CD4-positive, alpha-beta T cell treated with Interferon alpha-2 for 1 hour (primary cell): Measurements from ENCODE around the gene LONRF2.

ENCODE experiments used
- DNase-seq, 2 donors: peaks; one replicate each; pipeline ENCODE4 v3.0.0-alpha.2; 2020 to 2022

The LONRF2 gene

DNA sequence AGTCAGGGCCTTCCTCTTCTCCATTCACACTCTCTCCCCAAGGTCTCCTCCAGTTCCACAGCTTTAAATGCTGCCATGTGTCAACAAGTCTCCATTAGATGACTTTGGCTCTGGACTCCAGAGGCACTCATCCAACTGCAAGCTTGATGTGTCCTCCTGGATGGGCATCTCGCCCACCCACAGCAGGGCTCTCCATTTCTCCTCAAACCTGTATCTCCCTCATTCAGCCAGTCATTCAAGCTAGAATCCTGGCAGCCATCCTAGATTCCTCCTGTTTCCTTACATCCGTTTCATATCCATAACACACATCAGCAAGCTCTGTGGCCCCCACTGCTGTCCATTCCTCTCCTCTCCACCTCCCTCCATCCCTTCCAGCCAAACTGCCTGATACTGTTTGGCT is 91.5 kb downstream of the LONRF2 start:
- DNase-seq: no peak

DNA sequence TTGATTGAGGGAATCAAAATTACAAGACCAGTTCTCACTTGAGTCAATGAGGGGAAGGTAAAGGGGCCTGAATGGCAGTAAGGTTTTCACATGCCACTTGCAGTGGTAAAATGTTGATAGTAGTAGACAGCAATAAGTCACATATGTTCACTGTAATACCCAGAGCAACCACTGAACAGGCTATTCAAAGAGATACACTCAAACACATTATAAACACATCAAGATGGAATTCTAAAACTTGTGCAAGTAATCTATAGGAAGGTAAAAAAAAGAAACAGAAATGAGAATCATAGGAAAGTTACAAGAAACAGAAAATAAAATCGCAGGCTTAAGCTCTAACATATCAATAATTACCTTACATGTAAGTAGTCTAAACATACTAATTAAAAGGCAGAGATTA is 93.3 kb downstream of the LONRF2 start:
- DNase-seq: no peak

DNA sequence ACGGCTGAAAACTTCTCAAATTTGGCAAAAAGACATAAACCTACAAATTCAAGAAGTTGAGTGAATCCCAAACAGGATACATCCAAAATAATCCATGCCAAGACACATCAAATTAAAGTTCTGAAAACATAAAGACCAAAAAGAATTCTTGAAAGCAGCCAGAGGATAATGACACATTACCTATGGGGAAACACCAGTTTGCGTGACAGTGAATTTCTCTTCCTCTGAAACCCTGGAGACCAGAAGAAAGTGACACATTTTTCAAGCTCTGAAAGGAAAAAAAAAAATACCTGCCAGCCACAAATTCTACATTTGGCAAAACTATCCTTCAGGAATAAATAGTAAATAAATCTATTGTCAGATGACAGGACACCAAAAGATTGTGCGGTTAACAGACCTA is 93.9 kb downstream of the LONRF2 start:
- no peak for DNase-seq

DNA sequence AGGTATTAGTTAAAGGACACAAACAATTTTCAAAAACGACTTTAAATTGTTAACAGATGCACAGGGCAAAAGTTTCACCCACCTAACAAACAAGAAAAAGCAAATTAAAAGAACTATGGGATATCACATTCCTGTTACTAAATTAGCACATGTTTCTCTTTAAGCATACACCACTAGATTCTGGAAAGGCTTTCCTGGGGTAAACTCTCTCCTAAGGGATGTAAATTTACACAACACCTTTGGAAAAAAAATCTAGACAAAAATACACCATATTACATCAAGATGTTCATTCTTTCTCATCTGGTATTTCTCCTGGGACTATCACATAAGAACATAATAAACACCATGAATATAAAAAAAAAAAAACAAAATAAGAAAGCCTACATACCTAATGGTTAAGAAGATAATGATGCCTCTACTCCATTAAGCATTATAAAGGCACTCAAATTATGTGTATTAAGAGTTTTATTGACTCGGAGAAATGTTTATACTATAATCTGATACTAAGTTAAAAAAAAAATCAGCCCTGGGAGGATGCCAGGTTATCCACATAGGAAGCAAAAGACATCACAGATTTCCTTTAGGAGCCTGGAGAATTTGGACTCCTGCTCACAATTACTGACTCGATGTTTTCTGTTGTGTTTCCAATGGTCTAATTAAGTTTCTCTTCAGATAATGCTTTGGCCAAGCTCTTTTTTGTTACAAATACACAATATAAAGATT is 97.2 kb downstream of the LONRF2 start:
- DNase-seq: no peak

DNA sequence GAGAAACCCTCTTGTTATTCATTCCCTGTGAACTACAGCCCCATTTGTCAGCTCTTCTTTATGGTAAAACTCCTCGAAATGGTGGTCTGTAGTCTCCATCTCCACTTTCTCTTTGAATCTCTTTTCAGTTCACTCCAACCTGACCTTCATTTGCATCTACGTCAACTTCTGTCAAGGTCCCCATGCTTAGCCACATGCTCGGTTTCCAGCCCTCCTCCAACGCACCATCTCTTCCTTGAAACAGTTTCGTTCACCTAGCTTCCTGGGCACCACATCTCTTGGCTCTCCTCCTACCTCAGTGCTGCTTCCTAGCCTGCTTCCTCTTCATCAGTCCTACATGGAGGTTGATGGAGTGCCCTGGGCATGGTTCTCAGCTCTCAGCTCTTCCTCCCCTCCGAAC is 98.8 kb downstream of the LONRF2 start:
- DNase-seq: no peak
